HG03066 (cell line): ENCODE results near the gene PHETA1.
"Not testable (repeated sequence)": the region's sequence is repeated elsewhere in the genome, so short reads cannot be mapped to it uniquely, and the experiment has no call there.

ENCODE experiments used
- ATAC-seq: cut with Tn5 transposase; IDR thresholded peaks from one replicate; pipeline ENCODE4 v1.9.1; 2021; ENCODE audit warnings: low read depth; ENCODE audit not compliant: unreplicated experiment

The PHETA1 gene

DNA sequence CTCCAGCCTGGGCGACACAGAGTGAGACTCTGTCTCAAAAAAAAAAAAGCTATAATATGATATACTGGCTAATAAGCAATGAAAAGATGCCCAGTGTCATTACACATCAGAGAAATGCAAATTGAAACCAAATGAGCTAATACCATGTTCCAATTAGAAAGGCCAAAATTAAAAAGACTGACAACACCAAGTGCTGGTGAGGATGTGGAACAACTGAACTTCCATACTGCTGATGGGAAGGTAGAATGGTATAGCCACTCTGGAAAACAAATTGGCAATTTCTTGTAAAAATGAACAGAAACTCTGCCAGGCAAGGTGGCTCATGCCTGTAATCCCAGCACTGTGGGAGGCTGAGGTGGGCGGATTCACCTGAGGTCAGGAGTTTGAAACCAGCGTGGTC is 8.5 kb upstream of the PHETA1 start:
- ATAC-seq = no peak

DNA sequence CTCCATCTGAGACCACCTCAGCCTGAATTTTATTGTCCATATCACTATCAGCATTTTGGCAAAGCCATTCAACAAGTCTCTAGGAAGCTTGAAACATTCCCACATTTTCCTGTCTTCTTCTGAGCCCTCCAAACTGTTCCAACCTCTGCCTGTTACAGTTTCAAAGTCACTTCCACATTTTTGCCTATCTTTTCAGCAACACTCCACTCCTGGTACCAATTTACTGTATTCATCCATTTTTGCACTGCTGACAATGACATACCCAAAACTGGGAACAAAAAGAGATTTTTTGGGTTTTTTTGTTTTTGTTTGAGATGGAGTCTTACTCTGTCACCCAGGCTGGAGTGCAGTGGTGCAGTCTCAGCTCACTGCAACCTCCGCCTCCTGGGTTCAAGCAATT is 4.3 kb upstream of the PHETA1 start:
- not testable (repeated sequence) for ATAC-seq

DNA sequence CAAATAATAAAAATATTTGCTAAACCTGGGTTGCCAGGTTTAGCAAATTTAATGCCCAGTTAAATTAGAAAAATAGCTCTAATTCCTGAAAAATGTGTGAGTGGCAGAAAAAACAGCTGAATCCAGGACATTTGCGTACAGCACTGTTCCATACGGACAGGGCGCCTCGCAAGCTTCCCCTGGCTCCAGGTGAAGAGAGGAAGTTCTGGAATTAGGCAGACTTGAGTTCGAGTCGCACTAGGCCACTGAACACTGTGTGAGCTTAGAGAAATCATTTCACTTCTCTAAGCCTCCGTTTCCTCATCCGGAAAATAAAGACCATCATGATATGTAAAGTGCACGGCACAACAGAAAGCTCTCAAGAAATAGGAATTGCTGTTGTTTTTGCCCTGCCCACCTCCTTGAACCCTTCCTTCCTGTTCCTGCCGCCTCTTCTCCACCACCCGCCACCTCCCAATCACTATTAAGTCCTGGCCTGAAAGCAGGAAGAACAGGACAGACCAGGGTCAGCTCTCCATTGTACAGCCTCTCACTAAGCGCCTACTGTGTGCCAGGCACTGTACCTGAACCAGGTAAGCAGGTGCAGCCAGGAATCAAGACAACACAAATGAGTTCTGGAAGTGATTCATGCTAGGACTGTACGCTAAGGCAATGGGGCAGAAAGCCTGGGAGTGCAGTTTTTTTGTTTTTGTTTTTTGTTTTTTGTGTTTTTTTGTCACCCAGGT is 763 bp upstream of the PHETA1 start:
- ATAC-seq = no peak

DNA sequence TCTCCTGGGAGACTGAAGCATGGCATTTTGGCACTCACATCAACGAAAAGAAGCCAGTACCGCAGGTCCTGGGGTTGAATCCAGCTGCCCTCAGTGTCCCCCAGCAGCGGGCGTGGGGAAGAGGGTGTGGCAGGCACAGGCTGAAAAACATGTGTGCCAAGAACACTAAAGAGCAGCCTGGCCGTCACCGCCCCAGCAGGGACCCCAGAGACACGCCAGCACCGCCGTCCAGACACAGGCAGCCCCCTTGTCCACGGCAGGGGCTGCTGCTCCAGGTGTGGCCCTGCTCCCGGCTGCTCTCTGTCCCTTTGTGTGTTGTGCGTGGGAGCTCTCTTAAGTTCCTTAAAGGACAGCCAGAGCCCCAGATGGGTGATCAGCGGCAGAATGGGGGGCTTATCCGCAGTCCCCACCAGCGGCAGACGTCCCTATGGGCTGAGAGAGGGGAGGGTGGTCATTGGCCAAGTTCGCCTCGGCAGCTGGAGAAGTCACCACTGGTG is 556 bp downstream of the PHETA1 start:
- ATAC-seq = no peak

DNA sequence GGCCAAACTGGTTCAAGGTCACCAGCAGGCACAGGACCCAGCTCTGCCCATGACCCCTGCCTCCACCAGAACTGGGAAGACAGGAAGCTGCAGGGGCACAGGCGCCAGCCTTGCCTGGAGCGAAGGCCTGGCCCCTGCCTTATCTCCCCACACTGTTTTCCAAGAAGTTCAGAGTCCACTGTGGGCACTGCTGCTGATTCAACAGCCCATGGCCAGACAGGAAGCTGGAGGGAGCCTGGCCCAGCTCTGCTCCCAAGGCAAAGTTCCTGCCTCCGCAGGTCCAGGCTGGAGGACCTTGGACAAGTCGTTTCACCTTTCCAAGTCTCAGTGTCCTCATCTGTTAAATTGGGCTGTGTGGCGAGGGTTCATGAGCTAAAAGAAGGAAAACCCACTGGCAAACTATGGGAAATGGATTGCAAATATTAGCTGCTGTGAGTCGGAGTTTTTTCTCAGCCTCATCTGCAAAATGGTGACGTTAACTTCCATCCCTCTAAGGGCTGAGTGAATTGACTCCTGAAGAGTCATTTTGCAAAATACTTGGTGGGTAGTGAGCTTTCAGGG is 1.2 kb downstream of the PHETA1 start:
- no peak for ATAC-seq

DNA sequence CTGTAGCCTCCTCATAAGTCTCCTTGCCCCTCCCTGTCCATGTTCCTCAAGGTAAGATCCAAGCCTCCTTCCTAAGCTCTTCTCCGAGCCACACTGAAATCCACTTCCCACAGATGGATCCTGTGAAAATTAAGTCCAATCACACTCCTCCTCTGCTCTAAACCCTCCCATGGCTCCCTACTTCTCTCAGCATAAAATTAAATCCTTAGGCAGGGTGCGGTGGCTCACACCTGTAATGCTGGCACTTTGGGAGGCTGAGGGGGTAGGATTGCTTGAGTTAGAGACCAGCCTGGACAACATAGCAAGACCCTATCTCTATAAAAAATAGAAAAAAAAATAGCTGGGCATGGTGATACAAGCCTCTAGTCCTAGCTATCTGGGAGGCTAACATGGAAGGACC is 2.3 kb downstream of the PHETA1 start:
- ATAC-seq = no peak

DNA sequence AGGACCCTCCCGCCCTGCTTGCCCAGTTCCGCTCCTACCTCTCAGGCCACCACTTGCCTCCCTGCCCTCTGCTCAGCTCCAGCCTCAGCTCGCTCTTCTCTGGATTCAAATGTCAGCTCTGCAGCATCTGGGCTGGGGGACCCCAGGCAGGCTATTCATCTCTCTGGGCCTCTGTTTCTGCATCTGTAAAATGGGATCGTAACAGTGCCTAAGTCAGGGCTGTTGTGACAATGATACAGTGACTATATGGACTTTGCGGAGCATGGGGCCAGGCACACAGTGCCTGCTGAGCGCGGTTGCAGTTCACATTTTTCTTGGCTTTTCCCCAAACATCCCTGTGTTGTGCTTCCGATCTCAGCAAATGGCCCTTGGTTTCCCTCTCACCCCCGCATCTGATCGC is 2.8 kb downstream of the PHETA1 start:
- no peak for ATAC-seq

DNA sequence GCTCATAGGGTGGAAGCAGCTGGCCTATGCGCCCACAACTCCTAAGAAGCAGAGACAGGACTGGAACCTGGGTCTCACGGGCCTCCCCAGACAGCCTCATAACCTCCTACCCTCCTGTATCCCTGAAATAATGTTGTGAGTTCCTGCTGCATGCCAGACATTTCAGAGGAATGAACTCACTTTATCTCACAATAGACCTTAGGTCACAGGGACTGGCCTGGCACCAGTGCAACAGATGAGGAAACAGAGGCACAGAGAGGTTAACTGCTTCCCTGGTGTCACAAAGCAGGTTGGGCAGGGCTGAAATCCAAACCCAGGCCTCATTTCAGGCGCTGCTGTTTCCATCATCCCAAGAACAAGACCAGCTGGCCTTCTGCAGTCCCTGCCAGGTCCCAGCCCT is 5.3 kb downstream of the PHETA1 start:
- no peak for ATAC-seq

DNA sequence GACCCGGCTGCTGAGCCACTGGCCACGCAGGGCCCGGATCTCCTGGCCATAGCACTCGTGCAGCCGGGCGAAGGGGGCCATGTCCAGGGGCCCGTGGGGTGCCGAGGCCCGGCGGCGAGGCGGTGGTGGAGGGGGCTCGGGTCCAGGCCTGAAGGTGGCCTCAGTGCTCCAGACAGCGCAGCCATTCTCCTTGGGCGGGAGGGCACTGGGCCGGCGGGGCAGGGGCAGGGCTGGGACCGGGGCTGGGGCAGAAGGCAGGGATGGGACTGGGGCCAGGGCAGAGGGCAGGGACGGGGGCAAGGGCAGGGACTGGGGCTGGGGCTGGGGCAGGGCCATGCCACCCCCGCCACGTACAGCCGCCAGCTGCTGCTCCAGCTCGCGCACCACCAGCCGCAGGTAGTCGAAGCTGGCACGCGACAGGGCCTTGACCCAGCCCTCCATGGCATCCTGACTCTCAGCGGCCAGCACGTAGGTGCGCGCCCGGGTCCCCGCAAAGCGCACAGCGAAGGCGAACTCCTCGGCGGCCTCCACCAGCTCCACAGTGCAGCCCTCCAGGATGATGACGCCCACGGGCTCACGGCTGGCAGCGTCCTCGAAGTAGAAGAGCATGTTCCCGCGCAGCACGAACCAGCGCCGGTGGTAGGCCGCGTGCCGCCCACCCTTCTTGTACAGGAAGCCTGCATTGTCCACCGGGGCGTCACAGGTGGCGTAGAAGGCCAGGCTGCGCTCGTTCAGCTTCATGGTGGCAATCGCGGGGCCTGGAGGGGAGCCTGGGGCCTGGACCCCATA is 6.0 kb downstream of the PHETA1 start:
- ATAC-seq = no peak

DNA sequence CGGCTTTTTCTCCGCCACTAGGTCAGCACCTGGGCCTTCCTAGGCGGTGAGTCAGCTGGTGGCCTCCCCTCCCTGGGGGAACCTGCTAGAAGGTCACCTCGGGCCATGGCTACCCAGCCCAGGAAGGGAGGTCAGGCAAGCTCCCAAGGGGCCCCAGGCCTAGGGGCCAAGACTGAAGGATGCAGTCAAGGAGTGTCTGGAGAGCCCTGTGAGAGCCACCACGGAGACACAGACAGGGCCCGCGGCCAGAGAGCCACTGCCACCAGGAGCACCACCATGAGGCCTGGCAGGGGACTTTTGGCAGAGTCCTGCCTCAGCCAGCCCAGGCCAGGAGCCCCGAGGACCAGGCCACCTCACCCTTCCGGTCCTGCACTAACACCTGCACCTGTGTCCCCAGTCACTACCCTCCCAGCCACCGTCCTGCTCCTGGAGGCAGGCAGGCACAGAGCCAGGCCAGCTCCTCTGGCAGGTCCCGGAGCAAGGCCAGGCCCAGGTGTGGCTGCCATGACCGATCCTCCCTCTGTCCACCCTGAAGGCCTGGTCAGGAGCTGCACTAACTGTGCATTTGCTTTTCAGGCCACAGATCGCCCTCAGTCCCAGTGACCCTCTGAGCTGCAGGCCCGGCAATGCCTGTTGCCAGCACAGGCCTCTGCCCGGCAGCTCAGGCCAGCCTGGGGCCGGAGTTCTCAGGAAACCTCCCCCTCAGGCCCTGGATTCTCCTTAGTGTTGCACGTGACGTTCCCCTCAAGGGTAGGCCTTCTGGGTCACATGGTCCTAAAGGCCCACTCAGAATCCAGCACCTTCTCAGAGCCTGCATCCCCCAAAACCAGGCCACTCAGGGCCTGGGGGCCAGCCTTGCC is 6.9 kb downstream of the PHETA1 start:
- ATAC-seq = no peak

DNA sequence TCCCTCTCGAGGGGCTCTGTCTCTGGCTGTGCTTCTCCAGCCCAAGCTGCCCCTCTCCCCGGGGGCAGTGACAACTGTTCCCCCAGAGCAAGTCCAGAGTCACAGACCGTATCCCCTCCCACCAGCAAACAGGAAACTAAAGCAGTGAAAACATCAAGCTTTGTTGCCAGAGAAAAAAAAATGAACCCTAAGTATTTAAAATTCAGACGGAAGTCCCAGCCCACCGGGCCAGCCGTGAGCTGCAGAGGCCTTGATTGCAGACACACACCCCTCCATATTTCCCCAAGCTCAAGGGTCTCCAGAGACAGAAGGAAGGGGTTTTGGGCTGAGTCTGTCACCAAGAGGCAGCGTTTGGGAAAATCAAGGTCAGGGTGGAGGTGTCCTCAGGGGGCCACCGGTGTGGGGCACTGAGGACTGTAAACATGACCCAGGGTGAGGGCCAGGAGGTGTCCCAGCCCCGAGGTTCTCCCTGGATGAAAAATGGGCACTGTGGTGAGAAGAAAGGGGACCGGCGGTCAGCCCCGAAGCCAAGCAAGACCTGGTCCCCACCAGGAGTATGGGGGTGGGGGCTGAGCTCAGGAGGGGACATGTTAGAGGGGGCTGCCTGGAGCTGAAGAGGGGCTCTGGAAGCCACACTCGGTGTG is 7.7 kb downstream of the PHETA1 start:
- no peak for ATAC-seq

DNA sequence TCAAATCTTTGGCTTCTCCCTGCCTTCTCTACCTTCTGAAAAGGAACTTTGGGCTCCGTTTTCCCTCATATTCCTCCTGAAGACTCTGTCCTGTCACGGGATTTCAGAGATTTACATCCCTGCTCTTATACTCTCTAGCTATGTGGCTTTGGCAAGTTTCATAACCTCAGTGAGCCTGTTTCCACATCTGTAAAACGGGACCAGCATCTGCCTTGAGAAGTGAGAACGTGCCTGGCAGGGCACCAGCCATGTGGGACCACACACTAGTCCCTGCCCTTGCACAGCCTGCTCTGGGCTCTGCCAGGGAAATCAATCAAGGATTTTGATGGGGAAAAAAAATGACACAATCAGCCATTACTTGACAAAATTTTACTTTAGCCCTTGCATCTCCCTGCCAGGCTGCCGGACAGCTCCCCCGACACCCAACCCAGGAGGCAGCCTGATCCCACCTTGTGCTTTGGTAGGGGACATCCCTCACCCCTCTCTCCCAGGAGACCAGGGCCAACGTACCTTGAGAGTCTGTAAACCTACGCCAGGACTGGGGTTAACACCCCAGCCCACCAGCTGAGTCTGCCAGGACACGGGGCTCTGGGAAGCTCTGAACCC is 8.5 kb downstream of the PHETA1 start:
- no peak for ATAC-seq

DNA sequence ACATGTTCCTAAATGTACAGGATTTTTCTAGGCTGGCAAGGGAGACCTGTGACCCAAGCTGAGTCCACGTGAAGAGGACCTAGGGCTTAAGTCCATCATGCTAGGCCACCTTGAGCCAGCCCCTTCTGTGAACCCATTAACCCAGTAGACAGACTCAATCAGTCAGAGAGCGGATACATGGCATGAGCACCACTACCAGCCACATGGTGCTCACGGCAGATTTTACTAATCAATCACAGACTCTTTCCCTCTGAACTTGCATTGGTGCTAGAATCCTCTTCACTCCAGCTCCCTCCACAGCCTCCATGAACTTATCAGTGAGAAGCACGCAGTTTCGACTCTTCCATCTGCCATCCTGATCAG is 9.0 kb downstream of the PHETA1 start:
- no peak for ATAC-seq

DNA sequence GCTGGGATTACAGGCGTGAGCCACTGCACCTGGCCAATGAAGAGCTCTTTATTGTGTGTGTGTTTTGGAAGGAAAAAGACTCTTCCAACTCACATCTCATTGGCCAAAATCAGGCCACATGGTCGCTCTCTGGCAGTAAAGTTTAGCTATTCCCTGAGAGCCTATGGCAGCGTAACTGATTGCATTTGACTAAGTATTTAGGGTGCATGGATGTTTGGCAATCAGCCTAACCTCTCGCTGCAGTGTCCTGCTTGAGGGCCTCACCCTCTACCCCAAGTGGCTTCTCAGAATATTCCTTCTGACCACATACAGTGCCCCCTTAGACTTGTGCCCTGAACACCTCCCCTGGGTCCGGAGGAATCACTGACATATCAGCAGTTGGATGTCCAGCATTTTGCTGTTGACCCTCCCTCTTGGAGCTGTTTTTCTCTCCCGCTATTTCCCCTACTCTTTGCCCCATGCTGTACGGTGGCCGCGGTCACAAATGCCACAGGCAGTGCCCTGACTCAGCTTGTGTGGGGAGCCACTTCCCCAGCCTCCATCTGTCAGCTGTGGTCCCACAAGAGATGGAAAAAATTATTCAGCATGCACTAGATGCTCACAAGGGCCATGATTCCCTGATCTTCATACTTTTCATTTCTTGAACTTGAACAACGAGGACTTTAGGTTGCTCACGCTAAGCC is 9.5 kb downstream of the PHETA1 start:
- ATAC-seq = no peak

DNA sequence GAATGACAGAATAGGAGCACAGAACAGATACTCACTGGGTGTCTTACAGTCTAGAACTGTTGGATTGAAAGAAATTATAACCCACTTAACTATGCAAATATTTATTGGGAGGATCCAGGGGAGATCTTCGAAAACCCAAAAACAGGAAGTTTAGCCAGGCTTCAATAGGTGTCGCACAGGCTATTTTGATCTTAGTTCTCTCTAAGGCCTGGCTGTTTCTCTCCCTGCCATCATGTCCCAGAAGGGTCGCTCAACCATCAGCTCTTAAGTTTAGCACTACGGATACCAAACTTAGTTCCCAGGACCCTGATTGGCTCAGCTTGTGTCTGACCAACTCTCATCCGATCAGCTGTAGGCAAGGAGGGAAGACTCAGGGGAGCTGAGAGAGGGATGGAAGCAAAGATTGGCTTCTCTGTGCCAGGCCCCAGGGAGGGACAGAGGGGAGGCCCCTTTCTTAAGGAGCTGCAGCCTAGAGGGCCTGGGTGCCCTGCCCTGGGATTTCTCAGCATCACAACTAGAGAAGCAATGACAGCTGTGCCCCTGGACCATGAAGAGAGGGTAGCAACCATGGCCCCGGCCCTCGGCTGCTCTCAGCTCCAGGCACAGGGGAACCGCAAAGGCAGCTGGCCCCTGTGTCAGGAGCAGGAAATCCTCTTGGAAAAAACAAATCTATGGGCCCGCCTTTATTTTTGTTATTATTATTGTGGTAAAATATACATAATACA is 13.5 kb downstream of the PHETA1 start:
- no peak for ATAC-seq

DNA sequence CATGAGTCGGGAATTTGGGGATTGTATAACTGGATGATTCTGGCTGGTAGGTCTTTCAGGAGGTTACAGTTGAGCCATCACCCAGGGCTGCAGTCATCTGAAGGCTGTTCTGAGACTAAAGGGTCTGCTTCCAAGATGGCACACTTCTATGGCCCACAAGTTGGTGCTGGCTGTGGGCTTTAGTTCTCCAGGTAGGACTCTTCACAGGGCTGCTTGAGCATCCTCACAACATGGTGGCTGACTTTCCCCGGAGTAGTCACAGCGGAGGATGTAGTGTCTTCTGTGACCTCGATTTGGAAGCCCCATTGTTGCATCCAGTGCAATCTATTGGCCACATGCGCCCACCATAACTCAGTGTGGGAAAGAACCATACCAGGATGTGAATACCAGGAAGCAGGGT is 14.4 kb downstream of the PHETA1 start:
- no peak for ATAC-seq

DNA sequence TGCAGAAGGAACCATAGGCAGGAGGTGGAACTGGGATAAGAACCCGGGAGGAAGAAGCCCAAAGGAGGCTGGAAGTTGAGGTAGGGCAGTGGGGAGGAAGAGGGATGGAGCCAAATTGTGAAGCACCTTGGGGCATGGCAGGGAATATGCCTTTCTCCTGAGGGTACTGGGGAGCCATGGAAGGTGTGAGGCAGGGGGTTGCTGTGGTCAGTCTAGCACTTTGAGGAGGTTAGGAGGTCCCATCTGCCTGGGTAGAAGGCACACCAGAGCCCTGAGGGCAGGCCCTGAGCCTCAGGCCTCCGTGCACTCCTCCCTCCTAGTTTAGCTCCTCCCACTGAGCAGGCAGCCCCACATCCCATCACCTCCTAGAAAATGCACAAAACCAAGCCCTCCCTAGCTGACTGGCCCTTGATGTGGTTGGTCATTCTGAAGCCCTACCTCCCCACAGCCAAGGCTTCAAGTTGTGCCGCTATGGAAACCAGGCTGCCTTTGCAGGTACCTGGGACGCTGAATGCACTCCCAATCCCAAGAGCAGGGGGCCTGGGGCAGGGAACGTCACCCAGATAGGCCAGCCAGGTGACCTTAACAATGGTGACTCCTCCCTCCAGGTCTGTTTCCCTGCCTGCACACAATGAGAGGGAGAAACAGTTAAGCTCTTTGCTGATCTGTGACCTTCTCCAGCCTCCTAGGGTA is 15.1 kb downstream of the PHETA1 start:
- ATAC-seq = no peak

DNA sequence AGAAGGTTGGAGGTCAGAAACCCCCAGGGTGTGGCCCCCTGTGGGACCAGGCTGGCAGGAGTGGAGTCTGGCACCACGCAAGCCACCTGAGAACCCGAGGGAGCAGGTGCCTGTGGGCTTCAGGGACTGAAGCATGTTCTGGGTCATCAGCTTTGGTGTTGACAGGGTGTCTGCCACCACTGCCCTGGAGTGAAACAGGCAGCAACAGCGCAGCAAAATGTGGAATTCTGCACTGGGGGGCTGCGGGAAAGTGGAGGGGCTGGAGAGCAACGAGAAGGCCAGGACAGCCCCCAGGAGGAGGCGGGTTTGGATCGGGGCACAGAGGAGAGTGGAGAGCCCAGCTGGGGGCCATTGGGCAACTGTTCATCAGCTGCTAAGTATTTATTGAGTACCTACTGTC is 15.9 kb downstream of the PHETA1 start:
- ATAC-seq = no peak
